Pancreas (tissue), 10 donors: Measurements from ENCODE around the gene IFNL1. TPM values are rescaled to one million over a fixed set of nuclear protein-coding genes. Genes with fewer than 3 reads are reported as not detected.
A peak's percentile ranks its signal among the peaks of the same experiment; 100 is the strongest.

Source experiments
- ATAC-seq, 4 donors: fragments of 200-7000 bp; cut with Tn5 transposase; one replicate each; pipeline versions ENCODE4 v1.8.0 to v1.9.1; 2020; ENCODE audit warnings: mild to moderate bottlenecking in 4 of 4, moderate library complexity in 4 of 4
- DNase-seq, 6 donors: peaks; one replicate each; pipeline ENCODE4 v3.0.0-alpha.2; 2020
- FAIRE-seq: peaks from 2 replicates; lab custom pipeline; 2012; peaks lifted over from hg19 to GRCh38; lab: Jason Lieb, UNC
- H3K27ac ChIP-seq, 4 donors: fragments of 200-600 bp; sonication (generic); 1 replicate in 3 of 4; 2 replicates in 1 of 4; pipeline versions ENCODE4 v1.5.0 to v1.8.0; 2020
- H3K27me3 ChIP-seq, 4 donors: fragments of 200-600 bp; one replicate each; pipeline ENCODE4 v1.8.0; 2021
- H3K36me3 ChIP-seq, 3 donors: fragments of 200-600 bp; sonication (generic) in 1 of 3; one replicate each; pipeline versions ENCODE4 v1.5.0 to v1.8.0; 2020 to 2021
- H3K4me1 ChIP-seq, 3 donors: fragments of 200-600 bp; one replicate each; pipeline ENCODE4 v1.8.0; 2021
- H3K4me3 ChIP-seq, 4 donors: fragments of 200-600 bp; sonication (generic) in 2 of 4; one replicate each; pipeline versions ENCODE4 v1.5.0 to v1.8.0; 2020 to 2021
- H3K9me3 ChIP-seq, 4 donors: fragments of 200-600 bp; one replicate each; pipeline ENCODE4 v1.8.0; 2021
- WGBS, 2 donors: extraction: QIAGEN DNeasy Blood & Tissue Kit; methylation state at CpG; one replicate each; pipeline ENCODE4 v1.1.7; 2013; 5-methylcytosine and 5-hydroxymethylcytosine counted together
- intact Hi-C, 3 donors: fragments of 100-400 bp; cut with DNase I; formaldehyde crosslinking; loops; one replicate each; pipeline versions ENCODE4 v1.11.1 to v1.14.2; 2022
- polyA plus RNA-seq, 2 donors: library from polyadenylated mRNA; stranded (reverse); fragments of 200-250 nt; gene quantifications; one replicate each; pipeline ENCODE4 v1.2.3, GENCODE V29; 2013
- total RNA-seq, 6 donors: library from RNA; stranded (reverse); fragmentation: NEBNext Ultra II Directional in 4 of 6; extraction: Animal tissue kit (Norgen Biotek cat#: 25700) in 4 of 6; gene quantifications; one replicate each; pipeline versions ENCODE4 v1.2.1 to v1.2.4, GENCODE V29; 2021 to 2023
- TF ChIP-seq, protein P1 (sequence below), 4 donors: fragments of 200-600 bp; sonication (generic) in 3 of 4; IDR thresholded peaks; one replicate each; pipeline versions ENCODE4 v1.5.0 to v1.8.0; 2021; ENCODE audit warnings: antibody characterized with exemption in 4 of 4
- donor health status: healthy with polysubstance abuse.
- donor health status: DM: no; HTN: no; CAD: no; lungs with moderate emphysema.
- donor health status: DM: no; HTN: no; CAD: no.
- donor health status: control.
- donor health status: control.
- donor health status: Bipolar disorder and iron deficiency.
- donor health status: DM: yes; HTN: yes; CAD: no.
- donor health status: DM: no; HTN: no; CAD: no.
- donor health status: DM: no; HTN: no; CAD: no.
- donor health status: DM: yes; HTN: yes; CAD: no.

IFNL1 gene
- total and polyA plus RNA-seq, 8 donors: not detected

GRCh38 chr19:39341719-39342604, 45.8 kb downstream of the IFNL1 start, which contains the start of gene SAMD4B:
Gene SAMD4B (plus strand): TSS chr19:39342421. CDS start chr19:39356894, 14,473 bp downstream.
- FAIRE-seq (no peak), DNase-seq (peak; percentile 99 to 100 (median 99)), ATAC-seq (peak; percentile 92 to 96 (median 96))
- no peaks in the 10 kb centered on the region for H3K9me3 ChIP-seq
- no peaks in the 10 kb centered on the region for H3K27me3 ChIP-seq
- H3K36me3 ChIP-seq: no peaks in the 10 kb centered on the region
- TF ChIP-seq, protein P1, sequence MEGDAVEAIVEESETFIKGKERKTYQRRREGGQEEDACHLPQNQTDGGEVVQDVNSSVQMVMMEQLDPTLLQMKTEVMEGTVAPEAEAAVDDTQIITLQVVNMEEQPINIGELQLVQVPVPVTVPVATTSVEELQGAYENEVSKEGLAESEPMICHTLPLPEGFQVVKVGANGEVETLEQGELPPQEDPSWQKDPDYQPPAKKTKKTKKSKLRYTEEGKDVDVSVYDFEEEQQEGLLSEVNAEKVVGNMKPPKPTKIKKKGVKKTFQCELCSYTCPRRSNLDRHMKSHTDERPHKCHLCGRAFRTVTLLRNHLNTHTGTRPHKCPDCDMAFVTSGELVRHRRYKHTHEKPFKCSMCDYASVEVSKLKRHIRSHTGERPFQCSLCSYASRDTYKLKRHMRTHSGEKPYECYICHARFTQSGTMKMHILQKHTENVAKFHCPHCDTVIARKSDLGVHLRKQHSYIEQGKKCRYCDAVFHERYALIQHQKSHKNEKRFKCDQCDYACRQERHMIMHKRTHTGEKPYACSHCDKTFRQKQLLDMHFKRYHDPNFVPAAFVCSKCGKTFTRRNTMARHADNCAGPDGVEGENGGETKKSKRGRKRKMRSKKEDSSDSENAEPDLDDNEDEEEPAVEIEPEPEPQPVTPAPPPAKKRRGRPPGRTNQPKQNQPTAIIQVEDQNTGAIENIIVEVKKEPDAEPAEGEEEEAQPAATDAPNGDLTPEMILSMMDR (IDR thresholded peaks at IDR 0.05): peak; percentile 69 to 94 (median 86)
- intact Hi-C loops: no loop called here
- peak within 1 kb of the TSS; percentile 51 to 89 (median 76) for H3K4me3 ChIP-seq
- peak within 1 kb of the TSS; percentile 27 to 76 (median 64) for H3K27ac ChIP-seq
- H3K4me1 ChIP-seq: peaks cover 0 to 12% (median 3%) of the 10 kb centered on the region in 3 donors
- WGBS, 2 donors: 0 to 1% methylated on average over 44 to 105 of the region's 105 CpGs

- H3K27ac ChIP-seq: peak overlapping the region in 2 of 4 donors; percentile 46 to 47
- no peaks in the 10 kb centered on the region for H3K9me3 ChIP-seq
- peak overlapping the region; percentile 51 to 89 (median 72) for H3K4me3 ChIP-seq
- H3K27me3 ChIP-seq: no peaks in the 10 kb centered on the region
- ATAC-seq (no peak), DNase-seq (peak in 4 of 6 donors; percentile 26 to 81 (median 45)), FAIRE-seq (no peak)
- TF ChIP-seq, protein P1 (IDR thresholded peaks at IDR 0.05): no peak
- intact Hi-C loops: no loop called here
- peaks cover 0 to 12% (median 3%) of the 10 kb centered on the region in 3 donors for H3K4me1 ChIP-seq
- 1 to 3% methylated on average over 23 to 51 of the region's 51 CpGs for WGBS, 2 donors
- H3K36me3 ChIP-seq: no peaks in the 10 kb centered on the region
Observed at GRCh38 chr19:39342647-39343305, 46.6 kb downstream of the IFNL1 start.

DNA sequence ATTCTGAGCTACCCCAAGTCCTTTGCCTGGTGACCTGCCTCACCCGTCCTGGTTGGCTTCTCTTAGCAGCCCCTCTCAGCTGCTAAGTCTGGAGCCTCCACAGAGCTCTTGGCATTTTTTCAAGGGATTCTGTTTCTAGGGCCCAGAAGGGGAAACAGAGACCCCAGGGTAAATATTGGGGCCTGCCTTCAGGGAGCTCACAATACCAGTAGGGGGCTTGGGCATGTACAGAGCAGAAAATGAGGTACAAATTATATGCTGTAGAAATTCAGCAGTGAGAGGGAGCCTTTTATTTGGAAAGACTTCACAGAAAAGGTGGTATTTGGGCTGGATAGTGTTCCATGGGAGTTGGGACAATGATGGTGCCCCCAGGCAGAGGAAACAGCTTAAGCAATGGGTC, 49.7 kb downstream of the IFNL1 start:
- 89 to 95% methylated on average over 1 of the region's 1 CpG for WGBS, 2 donors
- H3K4me3 ChIP-seq: no peak overlapping the region
- no peak overlapping the region for H3K27ac ChIP-seq
- H3K27me3 ChIP-seq: no peaks in the 10 kb centered on the region
- intact Hi-C loops: no loop called here
- TF ChIP-seq, protein P1 (IDR thresholded peaks at IDR 0.05): no peak
- H3K9me3 ChIP-seq: no peaks in the 10 kb centered on the region
- ATAC-seq (no peak), DNase-seq (no peak), FAIRE-seq (no peak)
- H3K36me3 ChIP-seq: no peaks in the 10 kb centered on the region
- H3K4me1 ChIP-seq: peaks cover 0 to 7% (median 2%) of the 10 kb centered on the region in 3 donors

- H3K27ac ChIP-seq: no peak overlapping the region
- peaks cover 0 to 8% (median 0%) of the 10 kb centered on the region in 3 donors for H3K36me3 ChIP-seq
- intact Hi-C loops: no loop called here
- H3K4me3 ChIP-seq: no peak overlapping the region
- WGBS, 2 donors: 84 to 86% methylated on average over 4 of the region's 4 CpGs
- no peaks in the 10 kb centered on the region for H3K27me3 ChIP-seq
- no peak for FAIRE-seq
- ATAC-seq: no peak
- no peak for DNase-seq
- TF ChIP-seq, protein P1 (IDR thresholded peaks at IDR 0.05): no peak
- peaks cover 0 to 5% (median 0%) of the 10 kb centered on the region in 3 donors for H3K4me1 ChIP-seq
- H3K9me3 ChIP-seq: no peaks in the 10 kb centered on the region
Observed at GRCh38 chr19:39347332-39348164, 51.3 kb downstream of the IFNL1 start.

Other genes starting within 250 kb of the IFNL1 start
- gene ACP7, start 212.0 kb upstream of the IFNL1 start, total RNA-seq: under 1 TPM in 1 of 6 donors, not detected in 5; 0.09 TPM
- gene ACP7, start 212.0 kb upstream of the IFNL1 start, polyA plus RNA-seq: under 1 TPM; 0.11 to 0.42 TPM
- gene PAK4, start 170.6 kb upstream of the IFNL1 start, total RNA-seq: 10 to 100 TPM; 19.4 to 37.2 (median 28.5) TPM
- 10 to 100 TPM; 29.9 to 38.4 TPM for gene PAK4, start 170.6 kb upstream of the IFNL1 start, polyA plus RNA-seq
- 1 to 10 TPM; 1.6 to 8.5 (median 4.1) TPM for gene NCCRP1, start 99.4 kb upstream of the IFNL1 start, total RNA-seq
- gene NCCRP1, start 99.4 kb upstream of the IFNL1 start, polyA plus RNA-seq: 1 to 10 TPM in 1 of 2 donors, under 1 TPM in 1; 0.96 to 1.7 TPM
- 1,000 to 10,000 TPM; 1,282 to 3,883 (median 2,778) TPM for gene SYCN, start 92.1 kb upstream of the IFNL1 start, total RNA-seq
- gene SYCN, start 92.1 kb upstream of the IFNL1 start, polyA plus RNA-seq: 1,000 to 10,000 TPM; 1,825 to 2,558 TPM
- gene IFNL3, start 51.4 kb upstream of the IFNL1 start, total RNA-seq: not detected
- not detected for gene IFNL3, start 51.4 kb upstream of the IFNL1 start, polyA plus RNA-seq
- not detected for gene IFNL4, start 47.6 kb upstream of the IFNL1 start, total RNA-seq
- under 1 TPM in 1 of 2 donors, not detected in 1; 0.09 TPM for gene IFNL4, start 47.6 kb upstream of the IFNL1 start, polyA plus RNA-seq
- gene IFNL2, start 28.0 kb upstream of the IFNL1 start, total RNA-seq: not detected
- not detected for gene IFNL2, start 28.0 kb upstream of the IFNL1 start, polyA plus RNA-seq
- 1 to 10 TPM; 1.7 to 2.3 (median 2.2) TPM for gene LRFN1, start 24.5 kb downstream of the IFNL1 start, total RNA-seq
- gene LRFN1, start 24.5 kb downstream of the IFNL1 start, polyA plus RNA-seq: 1 to 10 TPM in 1 of 2 donors, under 1 TPM in 1; 0.77 to 1.6 TPM
- 10 to 100 TPM in 2 of 6 donors, 1 to 10 TPM in 4; 1.7 to 17.3 (median 5.9) TPM for gene GMFG, start 39.6 kb downstream of the IFNL1 start, total RNA-seq
- gene GMFG, start 39.6 kb downstream of the IFNL1 start, polyA plus RNA-seq: 10 to 100 TPM; 16.1 to 17.3 TPM
- gene SAMD4B, start 46.0 kb downstream of the IFNL1 start, total RNA-seq: 10 to 100 TPM; 24.1 to 46.4 (median 30.8) TPM
- 100 to 1,000 TPM; 103 to 106 TPM for gene SAMD4B, start 46.0 kb downstream of the IFNL1 start, polyA plus RNA-seq
- gene PAF1, start 94.7 kb downstream of the IFNL1 start, total RNA-seq: 10 to 100 TPM; 11.3 to 17.7 (median 14.6) TPM
- gene PAF1, start 94.7 kb downstream of the IFNL1 start, polyA plus RNA-seq: 10 to 100 TPM; 28.1 to 41.1 TPM
- 10 to 100 TPM; 15.2 to 23.9 (median 17.5) TPM for gene MED29, start 95.0 kb downstream of the IFNL1 start, total RNA-seq
- gene MED29, start 95.0 kb downstream of the IFNL1 start, polyA plus RNA-seq: 10 to 100 TPM; 13.2 to 21.0 TPM
- 10 to 100 TPM; 20.2 to 45.6 (median 31.9) TPM for gene ZFP36, start 110.4 kb downstream of the IFNL1 start, total RNA-seq
- 100 to 1,000 TPM; 104 to 151 TPM for gene ZFP36, start 110.4 kb downstream of the IFNL1 start, polyA plus RNA-seq
- gene PLEKHG2, start 116.3 kb downstream of the IFNL1 start, total RNA-seq: 10 to 100 TPM in 1 of 6 donors, 1 to 10 TPM in 5; 3.1 to 15.0 (median 7.8) TPM
- 10 to 100 TPM in 1 of 2 donors, 1 to 10 TPM in 1; 6.8 to 12.8 TPM for gene PLEKHG2, start 116.3 kb downstream of the IFNL1 start, polyA plus RNA-seq
- 1,000 to 10,000 TPM in 5 of 6 donors, 100 to 1,000 TPM in 1; 920 to 1,759 (median 1,167) TPM for gene RPS16, start 139.5 kb downstream of the IFNL1 start, total RNA-seq
- 1,000 to 10,000 TPM; 1,276 to 1,384 TPM for gene RPS16, start 139.5 kb downstream of the IFNL1 start, polyA plus RNA-seq
- 10 to 100 TPM; 49.3 to 69.6 (median 54.0) TPM for gene SUPT5H, start 149.2 kb downstream of the IFNL1 start, total RNA-seq
- gene SUPT5H, start 149.2 kb downstream of the IFNL1 start, polyA plus RNA-seq: 100 to 1,000 TPM; 172 to 229 TPM
- gene TIMM50, start 184.4 kb downstream of the IFNL1 start, total RNA-seq: 10 to 100 TPM; 15.2 to 27.5 (median 21.3) TPM
- 10 to 100 TPM; 38.6 to 40.4 TPM for gene TIMM50, start 184.4 kb downstream of the IFNL1 start, polyA plus RNA-seq
- under 1 TPM in 1 of 6 donors, not detected in 5; 0.13 TPM for gene DLL3, start 202.5 kb downstream of the IFNL1 start, total RNA-seq
- gene DLL3, start 202.5 kb downstream of the IFNL1 start, polyA plus RNA-seq: under 1 TPM in 1 of 2 donors, not detected in 1; 0.14 TPM
- not detected for gene SELENOV, start 218.7 kb downstream of the IFNL1 start, total RNA-seq
- gene SELENOV, start 218.7 kb downstream of the IFNL1 start, polyA plus RNA-seq: not detected
- gene EID2B, start 236.4 kb downstream of the IFNL1 start, total RNA-seq: 1 to 10 TPM in 1 of 6 donors, under 1 TPM in 5; 0.63 to 1.1 (median 0.80) TPM
- gene EID2B, start 236.4 kb downstream of the IFNL1 start, polyA plus RNA-seq: 1 to 10 TPM; 1.3 to 3.9 TPM
- 1 to 10 TPM; 3.3 to 7.5 (median 5.2) TPM for gene EID2, start 243.8 kb downstream of the IFNL1 start, total RNA-seq
- 10 to 100 TPM in 1 of 2 donors, 1 to 10 TPM in 1; 6.7 to 10.8 TPM for gene EID2, start 243.8 kb downstream of the IFNL1 start, polyA plus RNA-seq